Activated naive CD4-positive, alpha-beta T cell treated with anti-CD3 and anti-CD28 coated beads, Interleukin-2, amount 50 U/mL, for 72 hours (primary cell): ENCODE data around the gene KDM2A. TPM values are rescaled to one million over a fixed set of nuclear protein-coding genes. Genes with fewer than 3 reads are reported as not detected.
A peak's percentile ranks its signal among the peaks of the same experiment; 100 is the strongest.
"Not testable (repeated sequence)": the region's sequence is repeated elsewhere in the genome, so short reads cannot be mapped to it uniquely, and the experiment has no call there.

ENCODE experiments used
- ATAC-seq, 2 donors: fragments of 150-1000 bp; cut with Tn5 transposase; 2 replicates each; pipeline ENCODE4 v1.10.0; 2021; ENCODE audit warnings: mild to moderate bottlenecking in 2 of 2, moderate library complexity in 2 of 2
- DNase-seq, 2 donors: peaks; one replicate each; pipeline ENCODE4 v3.0.0; 2021 to 2022; ENCODE audit warnings: low spot score in 2 of 2
- H3K27ac Mint-ChIP-seq, 2 donors: one replicate each; pipeline ENCODE4 v1.8.0; 2022; ENCODE audit warnings: mild to moderate bottlenecking in 2 of 2, mixed read lengths in 2 of 2
- H3K36me3 Mint-ChIP-seq, 2 donors: one replicate each; pipeline ENCODE4 v1.8.0; 2022; ENCODE audit warnings: mixed read lengths in 2 of 2
- H3K9me3 Mint-ChIP-seq, 2 donors: one replicate each; pipeline ENCODE4 v1.8.0; 2022; ENCODE audit warnings: mixed read lengths in 2 of 2
- total RNA-seq, 2 donors: library from RNA; stranded (reverse); gene quantifications; one replicate each; pipeline ENCODE4 v1.2.3, GENCODE V29; 2022

The KDM2A gene
- total RNA-seq, 2 donors from 2014 or later: 82.7 to 97.5 TPM

DNA sequence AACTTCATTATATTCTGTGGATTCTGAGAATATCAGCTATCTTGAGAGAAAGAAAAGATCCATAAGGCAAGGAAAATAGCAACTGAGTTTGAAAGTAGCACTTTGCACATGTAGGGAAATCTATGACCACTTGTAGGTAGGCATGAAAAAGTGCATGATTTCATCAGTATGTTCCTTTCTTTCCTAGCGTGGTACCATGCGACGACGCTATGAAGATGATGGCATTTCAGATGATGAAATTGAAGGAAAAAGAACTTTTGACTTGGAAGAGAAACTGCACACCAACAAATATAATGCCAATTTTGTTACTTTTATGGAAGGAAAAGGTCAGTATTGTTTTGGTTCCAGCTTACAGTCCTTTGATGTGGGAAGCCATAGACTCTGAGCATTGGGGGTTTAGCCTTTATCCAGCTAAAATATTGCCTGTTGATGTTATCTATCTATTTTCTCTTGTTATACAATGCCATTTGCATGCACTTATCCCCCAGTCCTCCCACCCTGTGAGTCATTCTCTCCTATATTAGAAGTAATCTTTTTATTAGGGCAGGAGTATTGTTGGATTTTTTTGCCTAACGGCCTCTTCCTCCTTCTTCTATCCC is 60.9 kb downstream of the KDM2A start:
- Mint-ChIP-seq H3K9me3 (no peaks in the 10 kb centered on the region), H3K27ac (no peak overlapping the region), H3K36me3 (peaks cover 5 to 6% of the 10 kb centered on the region in 2 donors)
- ATAC-seq (no peak), DNase-seq (no peak)

DNA sequence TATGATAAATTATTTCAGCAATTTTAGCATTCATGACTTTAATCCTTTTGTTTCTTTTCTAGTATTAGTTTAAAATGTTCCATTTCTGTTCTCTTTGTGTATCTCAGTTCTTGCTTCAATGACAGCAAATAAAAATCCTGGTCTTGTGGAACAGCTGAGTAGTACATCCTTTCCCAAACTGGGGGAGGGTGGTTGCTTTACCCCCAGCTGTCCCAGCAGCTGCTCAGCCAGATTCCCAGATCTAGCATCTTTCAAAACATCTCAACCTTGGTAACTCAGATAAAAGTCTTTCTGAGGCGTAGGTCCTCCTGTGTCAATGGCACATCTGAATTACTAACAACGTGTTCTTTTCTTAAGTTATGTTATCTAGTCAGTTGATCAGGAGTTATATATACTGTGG is 75.0 kb downstream of the KDM2A start:
- Mint-ChIP-seq H3K27ac (no peak overlapping the region), H3K9me3 (no peaks in the 10 kb centered on the region), H3K36me3 (no peaks in the 10 kb centered on the region)
- DNase-seq: no peak
- ATAC-seq: no peak

DNA sequence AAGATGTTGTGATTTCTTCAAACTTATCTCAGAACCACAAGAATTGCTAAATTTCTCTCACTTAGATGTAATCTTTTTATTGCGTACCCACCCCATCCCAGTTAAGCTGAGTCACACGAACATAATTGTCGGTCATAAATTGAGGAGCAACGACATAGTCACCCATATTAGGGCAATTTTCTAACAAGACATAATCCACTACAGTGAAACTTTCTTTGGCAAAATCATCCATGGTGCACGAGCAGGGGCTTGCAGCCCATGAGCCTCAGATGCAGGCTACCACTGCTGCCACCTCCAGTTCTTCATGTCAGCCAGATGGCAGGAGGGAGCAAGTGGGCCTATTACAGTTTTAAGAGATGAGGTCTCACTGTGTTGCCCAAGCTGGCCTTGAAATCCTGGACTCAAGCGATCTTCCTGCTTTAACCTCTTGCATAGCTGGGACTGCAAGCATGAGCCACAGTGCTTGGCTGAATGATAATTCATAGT is 77.0 kb downstream of the KDM2A start:
- Mint-ChIP-seq H3K27ac (no peak overlapping the region), H3K9me3 (no peaks in the 10 kb centered on the region), H3K36me3 (no peaks in the 10 kb centered on the region)
- no peak for ATAC-seq
- DNase-seq: no peak

DNA sequence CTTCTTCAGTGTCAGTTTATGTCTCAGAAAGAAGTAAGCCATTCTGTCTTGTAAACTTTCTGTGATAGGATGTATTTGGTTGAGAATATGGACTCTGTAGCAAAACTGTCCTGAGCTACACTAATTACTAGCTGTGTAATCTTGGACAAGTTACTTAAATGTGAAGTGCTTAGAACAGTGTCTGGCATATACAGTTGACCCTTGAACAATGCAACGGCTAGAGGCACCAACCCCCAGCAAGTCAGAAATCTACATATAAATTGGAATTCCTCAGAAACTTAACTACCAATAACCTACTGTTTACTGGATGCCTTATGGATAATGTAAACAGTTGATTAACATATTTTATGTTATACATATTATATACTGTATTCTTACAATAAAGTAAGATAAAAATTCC is 78.5 kb downstream of the KDM2A start:
- ATAC-seq (no peak), DNase-seq (no peak)
- H3K36me3 Mint-ChIP-seq: no peaks in the 10 kb centered on the region
- no peaks in the 10 kb centered on the region for H3K9me3 Mint-ChIP-seq
- H3K27ac Mint-ChIP-seq: peak overlapping the region in 1 of 2 donors; percentile 52

DNA sequence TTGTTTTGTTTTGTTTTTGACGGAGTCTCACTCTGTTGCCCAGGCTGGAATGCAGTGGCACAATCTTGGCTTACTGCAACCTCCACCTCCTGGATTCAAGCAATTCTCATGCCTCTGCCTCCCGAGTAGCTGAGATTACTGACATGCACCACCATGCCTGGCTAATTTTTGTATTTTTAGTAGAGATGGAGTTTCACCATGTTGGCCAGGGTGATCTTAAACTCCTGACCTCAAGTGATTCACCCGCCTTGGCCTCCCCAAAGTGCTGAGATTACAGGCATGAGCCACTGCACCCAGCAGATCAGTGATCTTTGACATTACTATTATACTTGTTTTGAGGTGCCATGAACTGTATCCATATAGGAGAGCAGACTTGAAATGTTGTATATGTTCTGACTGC is 79.7 kb downstream of the KDM2A start:
- DNase-seq, ATAC-seq, H3K9me3 Mint-ChIP-seq, H3K27ac Mint-ChIP-seq, H3K36me3 Mint-ChIP-seq: not testable (repeated sequence)

DNA sequence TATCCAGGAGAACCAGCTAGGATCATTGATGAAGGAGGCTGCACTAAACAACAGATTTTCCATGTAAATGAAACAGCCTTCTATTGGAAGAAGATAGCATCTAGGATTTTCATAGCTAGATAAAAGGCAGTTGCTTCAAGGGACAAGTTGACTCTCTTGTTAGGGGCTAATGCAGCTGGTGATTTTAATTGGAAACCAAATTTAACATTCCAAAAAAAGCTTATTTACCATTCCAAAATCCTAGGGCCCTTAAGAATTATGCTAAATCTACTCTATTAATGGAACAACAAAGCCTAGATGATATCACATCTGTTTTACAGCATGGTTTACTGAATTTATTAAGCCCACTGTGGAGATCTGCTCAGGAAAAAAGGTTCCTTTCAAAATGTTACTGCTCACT is 80.7 kb downstream of the KDM2A start:
- no peaks in the 10 kb centered on the region for H3K9me3 Mint-ChIP-seq
- no peak overlapping the region for H3K27ac Mint-ChIP-seq
- H3K36me3 Mint-ChIP-seq: no peaks in the 10 kb centered on the region
- DNase-seq (no peak), ATAC-seq (no peak)

DNA sequence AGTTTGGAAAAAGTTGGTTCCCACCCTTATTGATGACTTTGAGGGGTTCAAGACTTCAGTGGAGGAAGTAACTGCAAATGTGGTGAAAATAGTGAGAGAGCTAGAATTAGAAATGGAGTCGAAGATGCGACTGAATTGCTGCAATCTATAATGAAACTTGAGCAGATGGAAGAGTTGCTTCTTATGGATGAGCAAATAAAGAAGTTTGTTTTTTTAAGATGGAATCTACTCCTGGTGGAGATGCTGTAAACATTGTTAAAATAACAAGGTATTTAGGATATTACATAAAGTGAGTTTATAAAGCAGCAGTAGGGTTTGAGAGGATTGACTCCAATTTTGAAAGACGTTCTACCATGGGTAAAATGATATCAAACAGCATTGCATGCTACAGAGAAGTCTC is 83.0 kb downstream of the KDM2A start:
- Mint-ChIP-seq H3K27ac (no peak overlapping the region), H3K9me3 (no peaks in the 10 kb centered on the region), H3K36me3 (no peaks in the 10 kb centered on the region)
- no peak for ATAC-seq
- DNase-seq: no peak

DNA sequence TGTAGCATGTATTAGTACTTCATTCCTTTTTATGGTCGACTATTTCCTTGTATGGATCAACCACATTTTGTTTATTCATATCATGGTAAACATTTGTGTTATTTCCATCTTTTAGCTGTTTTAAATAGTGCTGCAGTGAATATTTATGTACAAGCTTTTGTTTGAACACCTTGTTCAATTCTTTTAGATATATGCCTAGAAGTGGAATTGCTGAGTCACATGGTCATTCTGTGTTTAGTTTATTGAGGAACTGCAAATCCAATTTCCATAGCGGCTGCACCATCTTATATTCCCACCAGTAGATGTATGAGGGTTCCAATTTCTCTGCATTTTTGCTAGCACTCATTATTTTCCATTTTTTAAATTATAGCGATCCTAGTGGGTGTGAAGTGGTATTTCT is 85.8 kb downstream of the KDM2A start:
- no peak for DNase-seq
- no peaks in the 10 kb centered on the region for H3K36me3 Mint-ChIP-seq
- no peak for ATAC-seq
- H3K9me3 Mint-ChIP-seq: no peaks in the 10 kb centered on the region
- H3K27ac Mint-ChIP-seq: no peak overlapping the region

DNA sequence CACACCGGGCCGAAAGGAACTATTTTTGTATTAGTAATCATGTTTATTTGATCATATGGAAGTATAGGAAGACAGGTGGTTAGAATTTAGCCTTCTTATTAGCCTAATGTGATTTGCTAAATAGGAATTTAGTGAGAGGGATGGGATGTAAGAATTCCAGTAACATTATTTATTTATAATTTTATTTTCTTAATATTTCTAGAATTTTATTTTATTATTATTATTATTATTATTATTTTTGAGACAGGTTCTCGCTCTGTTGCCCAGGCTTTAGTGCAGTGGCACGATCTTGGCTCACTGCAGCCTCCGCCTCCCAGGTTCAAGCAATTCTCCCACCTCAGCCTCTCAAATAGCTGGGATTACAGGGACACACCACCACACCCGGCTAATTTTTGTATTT is 90.2 kb downstream of the KDM2A start:
- DNase-seq, H3K27ac Mint-ChIP-seq, H3K36me3 Mint-ChIP-seq, H3K9me3 Mint-ChIP-seq, ATAC-seq: not testable (repeated sequence)

DNA sequence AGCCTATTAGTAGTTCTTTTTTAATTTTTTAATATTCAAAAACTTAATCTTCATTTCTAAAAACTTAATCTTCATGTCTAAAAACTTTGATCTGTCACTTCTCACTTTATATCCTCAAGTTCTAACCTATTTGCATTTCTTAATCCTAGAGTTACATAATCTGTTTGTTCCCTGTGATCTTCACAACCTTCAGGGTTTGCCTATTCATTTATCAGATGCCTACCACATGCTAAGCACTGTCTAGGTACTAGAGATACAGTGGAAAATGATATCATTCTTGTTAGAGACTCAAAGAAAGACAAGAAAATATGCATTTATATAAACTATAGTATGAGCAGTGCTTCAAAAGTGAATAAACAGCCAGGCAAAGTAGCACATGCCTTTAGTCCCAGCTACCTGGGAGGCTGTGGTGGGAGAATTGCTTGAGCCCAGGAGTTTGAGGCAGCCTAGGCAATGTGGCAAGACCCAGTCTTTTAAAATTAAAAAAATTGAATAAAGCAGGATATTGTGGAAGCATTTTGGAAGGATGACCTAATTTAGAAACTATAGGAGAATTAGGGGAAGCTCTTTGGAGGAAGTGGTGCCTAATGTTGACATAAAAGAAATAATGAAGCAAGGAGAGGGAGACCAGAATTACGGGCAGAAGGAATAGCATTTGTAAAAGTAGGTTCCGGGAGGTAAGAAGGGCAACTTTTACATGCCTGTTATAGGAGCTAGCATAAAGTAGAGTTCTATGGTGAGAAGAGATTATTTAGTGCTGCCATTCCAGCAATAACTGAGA is 92.8 kb downstream of the KDM2A start:
- ATAC-seq (no peak), DNase-seq (no peak)
- H3K27ac Mint-ChIP-seq: peak overlapping the region in 1 of 2 donors; percentile 9
- no peaks in the 10 kb centered on the region for H3K9me3 Mint-ChIP-seq
- H3K36me3 Mint-ChIP-seq: no peaks in the 10 kb centered on the region

DNA sequence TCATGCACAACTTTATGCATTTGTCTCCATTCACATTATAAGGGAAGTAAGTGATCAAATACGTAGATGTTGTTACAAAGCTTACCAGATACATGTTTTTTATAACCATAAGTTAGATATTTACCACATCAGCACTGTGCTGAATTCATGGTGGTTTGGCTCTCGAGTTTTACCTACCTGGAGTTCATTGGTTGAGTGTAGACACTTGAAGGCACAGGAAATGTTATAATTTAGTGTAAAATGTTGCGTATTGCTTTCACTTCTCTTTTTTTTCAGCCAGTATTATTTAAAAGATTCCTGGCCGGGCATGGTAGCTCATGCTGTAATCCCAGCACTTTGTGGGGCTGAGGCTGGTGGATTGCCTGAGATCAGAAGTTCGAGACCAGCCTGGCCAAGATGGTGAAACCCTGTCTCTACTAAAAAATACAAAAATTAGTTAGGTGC is 94.1 kb downstream of the KDM2A start:
- Mint-ChIP-seq H3K36me3 (no peaks in the 10 kb centered on the region), H3K9me3 (no peaks in the 10 kb centered on the region), H3K27ac (no peak overlapping the region)
- DNase-seq: no peak
- no peak for ATAC-seq

DNA sequence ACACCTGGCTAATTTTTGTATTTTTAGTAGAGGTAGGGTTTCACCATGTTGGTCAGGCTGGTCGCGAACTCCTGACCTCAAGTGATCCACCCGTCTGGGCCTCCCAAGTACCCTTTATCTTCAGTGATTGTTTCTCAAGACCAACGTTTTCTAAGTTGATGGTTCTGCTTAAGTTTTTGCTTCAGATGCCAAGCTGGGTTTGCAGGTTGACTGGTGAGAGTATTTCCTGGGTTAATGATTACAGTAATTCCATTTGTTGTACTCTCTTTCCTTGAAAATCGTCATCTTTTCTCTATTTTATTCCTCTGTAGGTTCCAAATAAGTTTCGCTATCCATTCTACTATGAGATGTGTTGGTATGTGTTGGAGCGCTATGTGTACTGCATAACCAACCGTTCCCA is 108.7 kb downstream of the KDM2A start:
- ATAC-seq: no peak
- H3K36me3 Mint-ChIP-seq: peaks cover 6 to 9% of the 10 kb centered on the region in 2 donors
- no peak for DNase-seq
- peak overlapping the region in 1 of 2 donors; percentile 6 for H3K27ac Mint-ChIP-seq
- no peaks in the 10 kb centered on the region for H3K9me3 Mint-ChIP-seq

DNA sequence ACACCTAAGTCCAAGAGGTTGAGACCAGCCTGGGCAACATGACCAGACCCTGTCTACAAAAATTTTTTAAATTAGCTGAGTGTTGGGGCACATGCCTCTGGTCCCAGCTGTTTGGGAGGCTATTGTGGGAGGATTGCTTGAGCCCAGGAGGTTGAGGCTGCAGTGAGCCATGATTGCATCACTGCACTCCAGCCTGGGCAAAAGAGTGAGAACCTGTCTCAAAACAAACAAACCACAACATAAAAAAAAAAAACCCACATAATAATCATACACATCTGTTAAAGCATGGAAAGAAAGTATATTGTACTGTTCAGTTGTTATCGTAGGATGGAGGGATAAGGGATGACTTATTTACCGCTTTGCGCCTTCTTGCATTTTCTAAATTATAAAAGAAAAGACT is 111.3 kb downstream of the KDM2A start:
- peak; percentile 36 to 62 for ATAC-seq
- Mint-ChIP-seq H3K36me3 (peaks cover 12 to 15% of the 10 kb centered on the region in 2 donors), H3K27ac (peak overlapping the region; percentile 44 to 55), H3K9me3 (no peaks in the 10 kb centered on the region)
- DNase-seq: no peak

DNA sequence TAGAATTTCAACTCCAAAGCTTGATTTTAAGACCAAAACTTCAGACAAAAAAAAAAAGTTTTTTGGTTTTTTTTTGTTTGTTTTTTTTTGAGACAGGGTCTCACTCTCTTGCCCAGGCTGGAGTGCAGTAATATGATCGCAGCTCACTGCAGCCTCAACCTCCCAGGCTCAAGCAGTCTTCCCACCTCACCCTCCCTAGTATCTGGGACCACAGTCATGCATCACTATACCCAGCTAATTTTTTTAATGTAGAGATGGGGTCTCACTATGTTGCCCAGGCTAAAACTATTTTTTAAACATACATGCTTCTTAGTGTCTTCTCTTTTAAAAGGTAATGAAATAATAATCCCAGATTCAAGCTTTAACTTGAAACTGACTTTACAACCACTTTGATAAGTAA is 111.8 kb downstream of the KDM2A start:
- Mint-ChIP-seq H3K9me3 (no peaks in the 10 kb centered on the region), H3K27ac (no peak overlapping the region), H3K36me3 (peaks cover 12 to 15% of the 10 kb centered on the region in 2 donors)
- no peak for ATAC-seq
- no peak for DNase-seq

DNA sequence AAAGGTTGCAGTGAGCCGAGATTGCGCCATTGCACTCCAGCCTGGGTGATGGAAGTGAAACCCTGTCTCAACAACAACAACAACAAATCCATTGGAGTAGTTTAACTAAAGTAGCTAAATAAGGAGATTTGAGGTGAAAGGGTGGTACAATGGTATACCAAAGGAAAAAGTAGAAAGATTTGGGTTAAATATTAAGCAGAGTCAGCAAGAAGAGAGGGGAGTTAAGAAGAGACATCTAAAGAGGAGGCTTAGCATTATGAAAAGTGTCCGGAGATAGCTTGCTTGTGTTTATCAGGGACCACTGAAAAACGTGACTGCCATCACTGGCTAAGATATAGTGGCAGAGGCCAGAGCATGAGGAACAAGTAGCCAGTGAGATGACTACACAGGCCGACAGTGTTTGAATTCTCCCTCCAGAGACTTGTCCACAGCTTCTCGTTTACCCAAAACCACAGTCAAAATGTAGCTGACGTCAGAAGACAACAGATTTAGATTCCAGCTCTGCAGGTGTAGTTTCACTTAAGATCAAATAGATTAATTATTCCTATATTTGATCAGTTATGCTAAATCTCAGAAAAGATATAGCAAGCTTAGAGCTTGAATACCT is 114.6 kb downstream of the KDM2A start:
- Mint-ChIP-seq H3K9me3 (no peaks in the 10 kb centered on the region), H3K27ac (peak overlapping the region in 1 of 2 donors; percentile 19), H3K36me3 (peaks cover 6 to 14% of the 10 kb centered on the region in 2 donors)
- ATAC-seq (no peak), DNase-seq (no peak)

DNA sequence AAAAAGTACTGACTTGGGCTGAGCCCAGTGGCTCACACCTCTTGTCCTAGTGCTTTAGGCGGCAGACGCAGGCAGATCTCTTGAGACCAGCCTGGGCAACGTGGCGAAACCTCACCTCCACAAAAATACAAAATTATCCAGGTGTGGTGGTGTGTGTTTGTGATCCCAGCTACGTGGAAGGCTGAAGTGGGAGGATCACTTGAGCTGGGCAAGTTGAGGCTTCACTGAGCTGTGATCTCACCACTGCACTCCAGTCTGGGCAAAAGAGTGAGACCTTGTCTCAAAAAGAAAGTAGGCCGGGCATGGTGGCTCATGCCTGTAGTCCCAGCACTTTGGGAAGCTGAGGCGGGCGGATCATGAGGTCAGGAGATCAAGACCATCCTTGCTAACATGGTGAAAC is 115.5 kb downstream of the KDM2A start:
- ATAC-seq, H3K9me3 Mint-ChIP-seq, H3K36me3 Mint-ChIP-seq, DNase-seq: not testable (repeated sequence)
- peak overlapping the region; percentile 19 to 47 for H3K27ac Mint-ChIP-seq

DNA sequence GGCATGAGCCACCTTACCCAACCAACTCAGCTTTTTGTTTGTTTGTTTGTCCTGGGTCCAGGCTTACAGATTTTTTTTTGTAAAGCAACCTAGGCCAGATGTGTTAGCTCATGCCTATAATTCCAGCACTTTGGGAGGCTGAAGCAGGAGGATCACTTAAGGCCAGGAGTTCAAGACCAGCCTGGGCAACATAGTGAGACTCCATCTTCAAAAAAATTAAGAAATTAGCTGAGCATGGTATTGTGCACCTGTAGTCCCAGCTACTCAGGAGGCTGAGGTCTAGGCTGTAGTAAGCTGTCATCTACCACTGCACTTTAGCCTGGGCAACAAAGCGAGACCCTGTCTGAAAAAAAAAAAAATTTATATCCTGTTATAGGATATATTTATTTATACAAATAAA is 118.5 kb downstream of the KDM2A start:
- ATAC-seq (no peak), DNase-seq (no peak)
- H3K27ac Mint-ChIP-seq: no peak overlapping the region
- H3K36me3 Mint-ChIP-seq: peaks cover 33 to 34% of the 10 kb centered on the region in 2 donors
- H3K9me3 Mint-ChIP-seq: no peaks in the 10 kb centered on the region
